Kidney epithelial cell (primary cell): ENCODE data around the gene RHBDL2. TPM values are rescaled to one million over a fixed set of nuclear protein-coding genes. Genes with fewer than 3 reads are reported as not detected.

Source experiments
- DNase-seq: peaks from one replicate; pipeline ENCODE4 v3.0.0-alpha.2; 2010; ENCODE audit warnings: low read depth
- H3K27me3 ChIP-seq: 2 replicates; pipeline ENCODE4 v1.6.0; 2011; ENCODE audit warnings: low read length; ENCODE audit not compliant: control insufficient read depth, insufficient read depth
- H3K36me3 ChIP-seq: 2 replicates; pipeline ENCODE4 v1.5.1; 2011; ENCODE audit warnings: low read length; ENCODE audit not compliant: control insufficient read depth, insufficient read depth
- H3K4me3 ChIP-seq: 2 replicates; pipeline ENCODE4 v1.5.1; 2011; ENCODE audit warnings: low read depth, mild to moderate bottlenecking, control low read depth, low read length
- CTCF ChIP-seq: IDR thresholded peaks from 2 replicates; pipeline ENCODE4 v1.5.1; 2011; ENCODE audit warnings: mild to moderate bottlenecking, moderate library complexity, low read length, control low read depth, inconsistent platforms; ENCODE audit not compliant: insufficient read depth, poor library complexity, severe bottlenecking
- total RNA-seq: library from RNA; depleted of rRNA; stranded (reverse); fragments of >200 nt; gene quantifications from 2 replicates; pipeline ENCODE4 v1.2.3, GENCODE V29; 2015

Gene RHBDL2
- total RNA-seq, 1 donor from 2014 or later, result not detected

- no peak for TF ChIP-seq CTCF
- no peak overlapping the region for H3K4me3 ChIP-seq
- H3K27me3 ChIP-seq, result no peaks in the 10 kb centered on the region
- H3K36me3 ChIP-seq, result no peaks in the 10 kb centered on the region
- no peak for DNase-seq
These were observed 11.8 kb upstream of the RHBDL2 start for GRCh38 chr1:38953433-38953860.

GRCh38 chr1:38950553-38950952, 8.9 kb upstream of the RHBDL2 start:
- Histone ChIP-seq H3K27me3 (no peaks in the 10 kb centered on the region), H3K36me3 (no peaks in the 10 kb centered on the region), H3K4me3 (no peak overlapping the region)
- no peak for TF ChIP-seq CTCF
- DNase-seq, result no peak

GRCh38 chr1:38944547-38944946, 2.9 kb upstream of the RHBDL2 start:
- Histone ChIP-seq H3K36me3 (no peaks in the 10 kb centered on the region), H3K27me3 (no peaks in the 10 kb centered on the region), H3K4me3 (no peak overlapping the region)
- no peak for TF ChIP-seq CTCF
- DNase-seq, result no peak

- DNase-seq, result no peak
- no peak overlapping the region for H3K4me3 ChIP-seq
- TF ChIP-seq CTCF, result no peak
- no peaks in the 10 kb centered on the region for H3K36me3 ChIP-seq
- no peaks in the 10 kb centered on the region for H3K27me3 ChIP-seq
These were observed 1.2 kb upstream of the RHBDL2 start for GRCh38 chr1:38942664-38943428.

GRCh38 chr1:38941093-38941492, 537 bp downstream of the RHBDL2 start:
- DNase-seq, result no peak
- Histone ChIP-seq H3K36me3 (no peaks in the 10 kb centered on the region), H3K27me3 (no peaks in the 10 kb centered on the region), H3K4me3 (no peak overlapping the region)
- TF ChIP-seq CTCF, result no peak

- Histone ChIP-seq H3K27me3 (no peaks in the 10 kb centered on the region), H3K36me3 (no peaks in the 10 kb centered on the region), H3K4me3 (no peak overlapping the region)
- DNase-seq, result no peak
- no peak for TF ChIP-seq CTCF
These were observed 1.1 kb downstream of the RHBDL2 start for GRCh38 chr1:38940339-38941047.
